Urothelium cell line (cell line): ENCODE measurements around the gene DEFB108B.
"Not testable (repeated sequence)": the region's sequence is repeated elsewhere in the genome, so short reads cannot be mapped to it uniquely, and the experiment has no call there.

ENCODE experiments used
- DNase-seq: peaks from one replicate; pipeline ENCODE4 v3.0.0; 2011; ENCODE audit warnings: low spot score, mixed read lengths
- FAIRE-seq: peaks from 2 replicates; lab custom pipeline; 2011; peaks lifted over from hg19 to GRCh38; lab: Jason Lieb, UNC

The DEFB108B gene

GRCh38 chr11:71813481-71814355 lies 19.3 kb upstream of the DEFB108B start:
- peak; percentile 75 for DNase-seq
- FAIRE-seq, result not testable (repeated sequence)

- DNase-seq, FAIRE-seq: not testable (repeated sequence)
Measured at GRCh38 chr11:71821539-71821938, 11.5 kb upstream of the DEFB108B start.

GRCh38 chr11:71829247-71829646 lies 3.8 kb upstream of the DEFB108B start:
- not testable (repeated sequence) for DNase-seq, FAIRE-seq

GRCh38 chr11:71829686-71830085 lies 3.3 kb upstream of the DEFB108B start:
- not testable (repeated sequence) for FAIRE-seq, DNase-seq

GRCh38 chr11:71842720-71843119 lies 9.7 kb downstream of the DEFB108B start:
- not testable (repeated sequence) for DNase-seq, FAIRE-seq

GRCh38 chr11:71843355-71843754 lies 10.4 kb downstream of the DEFB108B start:
- DNase-seq, FAIRE-seq: not testable (repeated sequence)

GRCh38 chr11:71843858-71844257 lies 10.9 kb downstream of the DEFB108B start:
- FAIRE-seq (no peak), DNase-seq (no peak)

- DNase-seq, FAIRE-seq: not testable (repeated sequence)
Measured at GRCh38 chr11:71853895-71854294, 20.9 kb downstream of the DEFB108B start.

- not testable (repeated sequence) for FAIRE-seq, DNase-seq
Measured at GRCh38 chr11:71855880-71856279, 22.9 kb downstream of the DEFB108B start.

DNA sequence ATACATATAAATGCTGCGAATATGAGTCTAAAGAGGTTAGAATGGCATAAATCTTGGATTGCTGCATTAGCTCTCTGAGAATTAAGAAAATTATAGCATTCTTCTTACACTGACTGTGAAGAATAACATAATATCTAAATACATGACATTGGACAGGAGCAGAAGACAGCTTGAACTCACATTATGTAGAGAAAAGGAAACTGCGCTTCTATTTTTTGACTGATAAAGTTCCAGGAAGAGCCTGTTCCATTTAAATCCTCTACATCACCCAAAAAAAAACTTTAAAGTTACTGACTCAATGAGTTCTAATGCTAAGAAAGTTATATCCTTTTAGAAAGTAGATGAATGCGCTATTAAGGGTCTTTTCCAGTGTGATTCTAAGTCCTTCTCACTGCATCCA lies 27.8 kb downstream of the DEFB108B start:
- FAIRE-seq, DNase-seq: not testable (repeated sequence)

DNA sequence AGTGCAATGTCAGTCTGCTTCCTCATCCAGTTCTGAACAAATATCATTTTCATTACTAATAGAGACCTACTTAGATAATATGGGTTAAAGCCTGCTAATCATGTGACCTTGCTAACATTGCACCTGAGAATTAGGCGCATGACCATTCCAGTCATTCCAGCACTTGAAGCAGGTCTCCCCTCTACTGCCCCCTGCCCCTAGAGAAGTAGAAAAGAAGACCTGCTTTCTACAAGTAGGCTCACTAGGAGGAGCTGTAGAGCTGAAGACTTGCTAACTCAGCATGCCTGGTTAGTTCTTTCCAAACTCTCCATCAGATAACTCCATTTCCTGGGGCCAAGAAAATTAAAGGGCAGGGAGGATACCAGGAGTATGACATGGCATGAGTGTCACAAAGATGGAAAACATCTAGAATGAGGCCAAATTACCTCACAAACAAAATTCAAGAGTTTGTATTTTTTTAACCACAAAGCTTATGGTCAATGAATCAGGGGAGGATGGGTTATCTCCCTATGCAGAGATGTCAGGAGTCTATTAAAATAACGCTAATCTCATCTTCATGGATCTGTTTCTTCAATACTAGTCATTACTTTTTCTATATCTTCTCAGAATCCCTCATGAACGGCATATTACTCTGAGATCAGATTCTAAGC lies 31.1 kb downstream of the DEFB108B start:
- FAIRE-seq, DNase-seq: not testable (repeated sequence)

DNA sequence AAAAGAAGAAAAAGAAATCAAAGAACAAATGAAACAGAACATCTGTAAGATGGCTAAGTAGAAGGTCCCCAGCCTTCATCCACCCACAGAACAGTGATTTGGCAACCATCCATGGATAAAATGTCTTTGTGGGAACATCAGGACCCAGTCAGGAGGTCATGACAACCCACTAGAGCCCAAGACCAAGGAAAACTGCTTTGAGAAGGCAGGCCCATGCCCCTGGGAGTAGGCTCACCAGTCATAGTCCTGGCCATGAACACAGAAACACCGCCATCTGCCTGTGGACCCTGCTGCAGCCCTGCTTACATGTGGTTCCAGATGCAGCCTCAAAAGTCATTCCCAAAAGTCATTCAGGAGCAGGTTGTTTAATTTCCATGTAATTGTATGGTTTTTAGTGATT lies 34.2 kb downstream of the DEFB108B start:
- not testable (repeated sequence) for DNase-seq, FAIRE-seq

- not testable (repeated sequence) for DNase-seq, FAIRE-seq
Measured at GRCh38 chr11:71869931-71870330, 36.9 kb downstream of the DEFB108B start.

DNA sequence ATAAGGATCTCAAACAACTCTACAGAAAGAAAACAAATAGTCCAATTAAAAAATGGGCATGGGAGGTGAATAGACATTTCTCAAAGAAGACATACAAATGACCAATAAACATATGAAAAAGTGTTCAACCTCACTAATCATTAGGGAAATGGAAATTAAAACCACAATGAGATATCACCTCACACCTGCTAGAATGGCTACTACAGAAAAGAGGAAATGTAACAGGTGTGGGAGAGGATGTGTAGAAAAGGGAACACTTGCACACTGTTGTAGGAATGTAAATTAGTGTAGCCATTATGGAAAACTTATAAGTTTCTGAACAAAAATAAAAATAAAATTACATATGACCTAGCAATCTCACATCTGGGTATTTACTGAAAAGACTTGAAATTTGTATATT lies 37.7 kb downstream of the DEFB108B start:
- DNase-seq, FAIRE-seq: not testable (repeated sequence)

GRCh38 chr11:71876262-71876661 lies 43.3 kb downstream of the DEFB108B start:
- FAIRE-seq, DNase-seq: not testable (repeated sequence)

DNA sequence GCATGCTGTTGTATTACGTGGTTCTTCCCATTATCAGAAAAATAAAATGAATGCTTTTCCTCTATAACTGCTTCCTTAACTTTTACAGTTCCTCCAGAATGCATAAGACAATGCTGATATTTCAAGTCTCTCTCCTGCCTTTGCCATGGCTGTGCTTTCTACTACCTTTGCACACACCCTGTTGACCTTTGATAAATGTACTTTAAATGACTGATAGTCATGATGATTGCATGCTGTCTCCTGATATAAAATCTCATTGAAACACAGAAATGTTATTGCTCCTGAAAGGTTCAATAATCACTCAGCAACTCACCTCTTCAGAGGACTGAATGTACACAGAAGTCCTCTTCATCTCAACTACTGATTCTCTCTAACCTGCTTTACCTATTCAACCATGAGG lies 45.1 kb downstream of the DEFB108B start, which contains the start of gene DEFB131B:
TSS of gene DEFB131B (plus strand) at position 395 of the 400 bp plus-strand sequence. CDS start at position 395, 0 bp downstream.
- DNase-seq, FAIRE-seq: not testable (repeated sequence)

GRCh38 chr11:71885806-71886205 lies 52.8 kb downstream of the DEFB108B start:
- not testable (repeated sequence) for FAIRE-seq, DNase-seq
